ENCODE measurements around the gene PTPRD. TPM values are rescaled to one million over a fixed set of nuclear protein-coding genes. Genes with fewer than 3 reads are reported as not detected.
A peak's percentile ranks its signal among the peaks of the same experiment; 100 is the strongest.

PTPRD gene
- total RNA-seq, 1 donor from 2014 or later = 136 TPM

DNA sequence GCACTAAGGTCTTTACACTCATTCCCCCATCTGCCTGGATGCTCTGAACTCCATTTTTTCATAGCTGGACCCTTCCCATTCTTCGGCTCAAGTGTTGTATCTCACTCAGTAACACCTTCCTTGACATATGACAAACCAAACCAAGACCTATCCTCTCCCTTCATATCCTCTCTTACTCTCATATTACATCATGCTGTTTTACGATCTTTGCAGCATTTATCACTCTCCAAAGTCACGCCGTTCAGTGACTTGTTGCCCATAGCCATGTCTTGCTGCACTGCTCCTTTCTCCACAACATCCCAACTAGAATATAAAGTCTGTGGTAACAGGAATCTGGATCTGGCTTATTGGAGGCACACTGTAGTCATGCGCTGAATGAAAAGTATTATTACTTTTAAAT, 1889.6 kb downstream of the PTPRD start:
- DNase-seq (ENCODE audit: low spot score) = no peak
- Histone ChIP-seq H2AFZ (replicated peaks) (no peak overlapping the region), H3K4me1 (peaks cover 38% of the 10 kb centered on the region), H3F3A (ENCODE audit: low read depth) (peaks cover 30% of the 10 kb centered on the region), H3K4me3 (no peak overlapping the region), H3K79me2 (ENCODE audit: low read depth) (peaks cover 13% of the 10 kb centered on the region), H3K9me3 (ENCODE audit: low read depth) (no peaks in the 10 kb centered on the region), H3K27ac (no peak overlapping the region), H3K4me2 (no peak overlapping the region), H3K27me3 (no peaks in the 10 kb centered on the region), H3K9ac (no peak overlapping the region), H3K36me3 (no peaks in the 10 kb centered on the region), H4K20me1 (ENCODE audit: low read depth) (no peaks in the 10 kb centered on the region)
- Mint-ChIP-seq H3K4me3 (no peak overlapping the region), H3K27ac (no peak overlapping the region), H3K9me3 (no peaks in the 10 kb centered on the region), H3K4me1 (peaks cover 59% of the 10 kb centered on the region), H3K27me3 (ENCODE audit: insufficient read depth, low read depth) (no peaks in the 10 kb centered on the region), H3K36me3 (peaks cover 4% of the 10 kb centered on the region)
- TF ChIP-seq EZH2 (IDR thresholded peaks at IDR 0.05) (no peak), EZH2phosphoT487 (IDR thresholded peaks at IDR 0.05) (no peak)
- TF ChIP-seq, protein P1, sequence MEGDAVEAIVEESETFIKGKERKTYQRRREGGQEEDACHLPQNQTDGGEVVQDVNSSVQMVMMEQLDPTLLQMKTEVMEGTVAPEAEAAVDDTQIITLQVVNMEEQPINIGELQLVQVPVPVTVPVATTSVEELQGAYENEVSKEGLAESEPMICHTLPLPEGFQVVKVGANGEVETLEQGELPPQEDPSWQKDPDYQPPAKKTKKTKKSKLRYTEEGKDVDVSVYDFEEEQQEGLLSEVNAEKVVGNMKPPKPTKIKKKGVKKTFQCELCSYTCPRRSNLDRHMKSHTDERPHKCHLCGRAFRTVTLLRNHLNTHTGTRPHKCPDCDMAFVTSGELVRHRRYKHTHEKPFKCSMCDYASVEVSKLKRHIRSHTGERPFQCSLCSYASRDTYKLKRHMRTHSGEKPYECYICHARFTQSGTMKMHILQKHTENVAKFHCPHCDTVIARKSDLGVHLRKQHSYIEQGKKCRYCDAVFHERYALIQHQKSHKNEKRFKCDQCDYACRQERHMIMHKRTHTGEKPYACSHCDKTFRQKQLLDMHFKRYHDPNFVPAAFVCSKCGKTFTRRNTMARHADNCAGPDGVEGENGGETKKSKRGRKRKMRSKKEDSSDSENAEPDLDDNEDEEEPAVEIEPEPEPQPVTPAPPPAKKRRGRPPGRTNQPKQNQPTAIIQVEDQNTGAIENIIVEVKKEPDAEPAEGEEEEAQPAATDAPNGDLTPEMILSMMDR (IDR thresholded peaks at IDR 0.05) = no peak

GRCh38 chr9:8719833-8720486, 1892.8 kb downstream of the PTPRD start:
- no peak for DNase-seq (ENCODE audit: low spot score)
- peaks cover 21% of the 10 kb centered on the region for H3K79me2 ChIP-seq (ENCODE audit: low read depth)
- no peak overlapping the region for H3K4me2 ChIP-seq
- H3K4me3 Mint-ChIP-seq = no peak overlapping the region
- H3K4me1 ChIP-seq = peaks cover 42% of the 10 kb centered on the region
- no peaks in the 10 kb centered on the region for H3K9me3 ChIP-seq (ENCODE audit: low read depth)
- H3K9ac ChIP-seq = no peak overlapping the region
- TF ChIP-seq, protein P1 (IDR thresholded peaks at IDR 0.05) = no peak
- TF ChIP-seq EZH2phosphoT487 (IDR thresholded peaks at IDR 0.05) = no peak
- no peak for TF ChIP-seq EZH2 (IDR thresholded peaks at IDR 0.05)
- H2AFZ ChIP-seq (replicated peaks) = no peak overlapping the region
- H3K4me3 ChIP-seq = no peak overlapping the region
- peaks cover 4% of the 10 kb centered on the region for H3K36me3 Mint-ChIP-seq
- peaks cover 32% of the 10 kb centered on the region for H3F3A ChIP-seq (ENCODE audit: low read depth)
- peaks cover 66% of the 10 kb centered on the region for H3K4me1 Mint-ChIP-seq
- no peaks in the 10 kb centered on the region for H3K27me3 Mint-ChIP-seq (ENCODE audit: insufficient read depth, low read depth)
- no peaks in the 10 kb centered on the region for H3K9me3 Mint-ChIP-seq
- H4K20me1 ChIP-seq (ENCODE audit: low read depth) = peaks cover 18% of the 10 kb centered on the region
- H3K27me3 ChIP-seq = no peaks in the 10 kb centered on the region
- no peak overlapping the region for H3K27ac Mint-ChIP-seq
- H3K36me3 ChIP-seq = no peaks in the 10 kb centered on the region
- H3K27ac ChIP-seq = no peak overlapping the region

DNA sequence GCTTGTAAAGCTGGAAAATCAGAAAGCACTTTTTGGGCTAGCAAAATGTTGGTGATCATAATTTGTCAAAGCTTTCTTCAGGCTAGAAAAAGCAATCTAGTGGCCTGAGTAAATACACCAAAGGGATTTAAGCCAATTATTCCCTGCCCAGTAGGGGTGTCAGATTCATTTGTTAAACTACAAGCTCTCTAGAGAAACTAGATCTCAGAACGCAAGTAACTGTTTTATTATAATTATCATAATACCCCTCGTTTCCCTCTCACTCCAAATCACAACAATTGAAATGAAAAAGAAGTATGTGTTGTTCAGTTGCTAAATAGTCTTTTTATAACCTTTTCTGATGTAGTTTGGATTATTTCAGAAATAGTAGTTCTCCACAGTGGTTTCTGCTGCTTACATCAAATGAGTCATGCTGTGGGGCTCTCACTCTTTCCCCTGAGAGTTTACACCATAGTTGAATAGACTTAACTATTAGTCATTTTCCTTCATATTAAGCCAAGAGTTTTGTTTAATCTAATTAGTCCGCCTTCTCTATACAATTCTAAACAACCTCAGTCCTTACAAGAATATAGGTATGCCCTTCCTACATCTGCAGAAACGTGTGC, 1894.6 kb downstream of the PTPRD start:
- H3F3A ChIP-seq (ENCODE audit: low read depth) = peaks cover 32% of the 10 kb centered on the region
- peaks cover 3% of the 10 kb centered on the region for H3K9me3 Mint-ChIP-seq
- H3K27ac ChIP-seq = peak overlapping the region; percentile 62
- peaks cover 35% of the 10 kb centered on the region for H3K4me1 ChIP-seq
- peaks cover 18% of the 10 kb centered on the region for H4K20me1 ChIP-seq (ENCODE audit: low read depth)
- no peak overlapping the region for H3K4me3 ChIP-seq
- H2AFZ ChIP-seq (replicated peaks) = no peak overlapping the region
- H3K79me2 ChIP-seq (ENCODE audit: low read depth) = peaks cover 36% of the 10 kb centered on the region
- peak overlapping the region; percentile 20 for H3K4me2 ChIP-seq
- H3K36me3 Mint-ChIP-seq = peaks cover 10% of the 10 kb centered on the region
- TF ChIP-seq EZH2phosphoT487 (IDR thresholded peaks at IDR 0.05) (no peak), EZH2 (IDR thresholded peaks at IDR 0.05) (no peak)
- TF ChIP-seq, protein P1 (IDR thresholded peaks at IDR 0.05) = no peak
- peak overlapping the region; percentile 14 for H3K4me3 Mint-ChIP-seq
- H3K36me3 ChIP-seq = no peaks in the 10 kb centered on the region
- no peaks in the 10 kb centered on the region for H3K9me3 ChIP-seq (ENCODE audit: low read depth)
- peaks cover 61% of the 10 kb centered on the region for H3K4me1 Mint-ChIP-seq
- H3K27me3 Mint-ChIP-seq (ENCODE audit: insufficient read depth, low read depth) = no peaks in the 10 kb centered on the region
- no peak overlapping the region for H3K9ac ChIP-seq
- DNase-seq (ENCODE audit: low spot score) = peak; percentile 53
- peak overlapping the region; percentile 36 for H3K27ac Mint-ChIP-seq
- no peaks in the 10 kb centered on the region for H3K27me3 ChIP-seq

Measured in neural progenitor cell (in vitro differentiated cells).